NOMO-1 treated with DMSO at 0.1 percent for 48 hours (cell line): ENCODE results near the gene MCFD2.

Source experiments
- DNase-seq: peaks from one replicate; lab custom pipeline; 2025; ENCODE audit not compliant: unreplicated experiment; lab: John Stamatoyannopoulos, UW

Gene MCFD2

GRCh38 chr2:46875226-46875899, 40.2 kb downstream of the MCFD2 start:
- DNase-seq = no peak

GRCh38 chr2:46874236-46874929, 41.2 kb downstream of the MCFD2 start:
- no peak for DNase-seq

GRCh38 chr2:46873604-46874068, 42.0 kb downstream of the MCFD2 start:
- DNase-seq = peak; percentile 58

- DNase-seq = no peak
These were observed 42.6 kb downstream of the MCFD2 start for GRCh38 chr2:46872902-46873603.

- DNase-seq = no peak
These were observed 43.6 kb downstream of the MCFD2 start for GRCh38 chr2:46871976-46872381.

GRCh38 chr2:46870051-46870839, 45.4 kb downstream of the MCFD2 start:
- no peak for DNase-seq

GRCh38 chr2:46869621-46870020, 46.0 kb downstream of the MCFD2 start:
- no peak for DNase-seq

- DNase-seq = no peak
These were observed 48.8 kb downstream of the MCFD2 start for GRCh38 chr2:46866770-46867246.

- no peak for DNase-seq
These were observed 50.2 kb downstream of the MCFD2 start for GRCh38 chr2:46865181-46865970.

GRCh38 chr2:46863882-46864281, 51.7 kb downstream of the MCFD2 start:
- no peak for DNase-seq

GRCh38 chr2:46862514-46862913, 53.1 kb downstream of the MCFD2 start:
- DNase-seq = no peak

GRCh38 chr2:46861916-46862315, 53.7 kb downstream of the MCFD2 start:
- DNase-seq = no peak

GRCh38 chr2:46859482-46859881, 56.1 kb downstream of the MCFD2 start:
- no peak for DNase-seq

- DNase-seq = no peak
These were observed 56.9 kb downstream of the MCFD2 start for GRCh38 chr2:46858702-46859090.

- DNase-seq = no peak
These were observed 57.5 kb downstream of the MCFD2 start for GRCh38 chr2:46857871-46858701.

- DNase-seq = no peak
These were observed 59.3 kb downstream of the MCFD2 start for GRCh38 chr2:46856336-46856735.

GRCh38 chr2:46855805-46856204, 59.8 kb downstream of the MCFD2 start:
- no peak for DNase-seq

GRCh38 chr2:46854260-46854659, 61.3 kb downstream of the MCFD2 start:
- no peak for DNase-seq

- DNase-seq = no peak
These were observed 63.0 kb downstream of the MCFD2 start for GRCh38 chr2:46852598-46852997.
